HCT116 (cell line): ENCODE results near the gene PPP2R5C. TPM values are rescaled to one million over a fixed set of nuclear protein-coding genes. Genes with fewer than 3 reads are reported as not detected.

Experiments
- ATAC-seq: fragments of 200-7000 bp; cut with Tn5 transposase; 2 replicates; pipeline ENCODE4 v1.9.1; 2020; ENCODE audit warnings: mild to moderate bottlenecking, moderate library complexity
- BruUV-seq: library from RNA; stranded (reverse); fragments of 400-500 nt; replicated peaks from 2 replicates; lab custom pipeline; 2021; lab: Mats Ljungman, UMichigan
- CTCF ChIA-PET: fragments of 300-600 bp; sonication (Branson Sonifier 250); formaldehyde crosslinking; loops from one replicate; lab custom pipeline; 2021; ENCODE audit warnings: antibody characterized with exemption; lab: Charles Lee
- POLR2A ChIA-PET: fragments of 300-600, 350-600 bp; sonication (Branson Sonifier 250); formaldehyde crosslinking; loops from one replicate; lab custom pipeline; 2021; ENCODE audit warnings: antibody characterized with exemption; lab: Charles Lee
- RAD21 ChIA-PET, 2 experiments: fragments of 300-600 bp; sonication (Branson Sonifier 250); formaldehyde crosslinking; loops; one replicate each; lab custom pipeline; 2023; ENCODE audit warnings: low total read pairs in 2 of 2; ENCODE audit not compliant: uncharacterized antibody in 2 of 2, unreplicated experiment in 2 of 2, low non-redundant PET in 1 of 2; lab: Charles Lee
- DNase-seq: peaks from one replicate; pipeline ENCODE4 v3.0.0-alpha.2; 2010; ENCODE audit warnings: low read depth, low spot score
- H2AFZ ChIP-seq: fragments of 200-600 bp; shearing (Covaris generic), sonication (generic); 2 replicates; pipeline ENCODE4 v1.6.1; 2017; ENCODE audit warnings: low read depth, mixed run types, mixed read lengths, antibody characterized with exemption, low read length; ENCODE audit not compliant: poor library complexity, severe bottlenecking
- H3K27ac ChIP-seq: 2 replicates; pipeline ENCODE4 v1.5.1; 2012; ENCODE audit warnings: low read depth, low read length
- H3K27me3 ChIP-seq: fragments of 200-600 bp; sonication (generic); 2 replicates; pipeline ENCODE4 v1.6.1; 2016; ENCODE audit warnings: mixed run types, low read length, mixed read lengths; ENCODE audit not compliant: insufficient read depth
- H3K36me3 ChIP-seq, 2 experiments: fragments of 200-500 bp in 1 of 2; fragments of 200-600 bp in 1 of 2; sonication (Bioruptor generic) in 1 of 2; sonication (generic) in 1 of 2; 2 replicates each; pipeline versions ENCODE4 v1.5.1 to v1.6.1; 2014 to 2016; ENCODE audit warnings: low read length in 2 of 2, inconsistent platforms in 1 of 2, mixed read lengths in 1 of 2, mixed run types in 1 of 2; ENCODE audit not compliant: insufficient read depth in 2 of 2, control insufficient read depth in 1 of 2
- H3K4me1 ChIP-seq, 2 experiments: fragments of 200-600 bp in 1 of 2; sonication (generic) in 1 of 2; 2 replicates each; pipeline versions ENCODE4 v1.5.1 to v1.6.1; 2012 to 2017; ENCODE audit warnings: low read length in 2 of 2, inconsistent platforms in 1 of 2, mild to moderate bottlenecking in 1 of 2, mixed read lengths in 1 of 2, mixed run types in 1 of 2, moderate library complexity in 1 of 2; ENCODE audit not compliant: insufficient read depth in 2 of 2, control insufficient read depth in 1 of 2
- H3K4me2 ChIP-seq: fragments of 200-600 bp; sonication (generic); 2 replicates; pipeline ENCODE4 v1.6.1; 2017; ENCODE audit warnings: mixed run types, low read length, mixed read lengths
- H3K4me3 ChIP-seq, 2 experiments: fragments of 200-600 bp in 1 of 2; sonication (generic) in 1 of 2; replicated peaks in 1 of 2; 2 replicates each; pipeline ENCODE4 v1.5.1; 2011 to 2016; ENCODE audit warnings: low read length in 2 of 2, control low read depth in 1 of 2, low read depth in 1 of 2, mild to moderate bottlenecking in 1 of 2, mixed read lengths in 1 of 2, mixed run types in 1 of 2
- H3K79me2 ChIP-seq: fragments of 200-600 bp; sonication (generic); 2 replicates; pipeline ENCODE4 v1.6.1; 2017; ENCODE audit warnings: mild to moderate bottlenecking, mixed run types, low read length, moderate library complexity, mixed read lengths; ENCODE audit not compliant: insufficient read depth
- H3K9ac ChIP-seq: fragments of 200-600 bp; sonication (generic); 2 replicates; pipeline ENCODE4 v1.6.1; 2016; ENCODE audit warnings: low read length, mixed read lengths
- H3K9me2 ChIP-seq: fragments of 200-600 bp; sonication (generic), shearing (Covaris generic); 2 replicates; pipeline ENCODE4 v1.6.1; 2017; ENCODE audit warnings: mixed run types, mild to moderate bottlenecking, moderate library complexity; ENCODE audit not compliant: insufficient read depth
- H3K9me3 ChIP-seq, 2 experiments: fragments of 200-500 bp in 1 of 2; fragments of 200-600 bp in 1 of 2; sonication (Bioruptor generic) in 1 of 2; sonication (generic) in 1 of 2; 2 replicates each; pipeline ENCODE4 v1.6.1; 2014 to 2017; ENCODE audit warnings: low read length in 2 of 2, mixed read lengths in 2 of 2, inconsistent platforms in 1 of 2, low read depth in 1 of 2, mild to moderate bottlenecking in 1 of 2, mixed run types in 1 of 2, moderate library complexity in 1 of 2; ENCODE audit not compliant: control insufficient read depth in 1 of 2, insufficient read depth in 1 of 2
- H4K20me1 ChIP-seq: fragments of 200-600 bp; sonication (generic), shearing (Covaris generic); 2 replicates; pipeline ENCODE4 v1.6.1; 2017; ENCODE audit warnings: mixed run types, mild to moderate bottlenecking, moderate library complexity; ENCODE audit not compliant: insufficient read depth
- CBX3 ChIP-seq: IDR thresholded peaks from 2 replicates; pipeline ENCODE4 v1.6.1; 2012; ENCODE audit warnings: low read depth
- CTCF ChIP-seq, 3 experiments: fragments of 200-600 bp in 1 of 3; sonication (generic) in 1 of 3; IDR thresholded peaks in 2 of 3; conservative IDR thresholded peaks in 1 of 3; 2 replicates each; pipeline ENCODE4 v1.5.1; 2012 to 2017; ENCODE audit warnings: low read depth in 2 of 3, low read length in 2 of 3, antibody characterized with exemption in 1 of 3, borderline replicate concordance in 1 of 3, control low read depth in 1 of 3, mild to moderate bottlenecking in 1 of 3, mixed read lengths in 1 of 3, mixed run types in 1 of 3, moderate library complexity in 1 of 3; ENCODE audit not compliant: insufficient read depth in 1 of 3
- ELF1 ChIP-seq: IDR thresholded peaks from 2 replicates; pipeline ENCODE4 v1.6.1; 2012; ENCODE audit warnings: low read depth, borderline replicate concordance
- EZH2 ChIP-seq: fragments of 200-600 bp; sonication (generic); IDR thresholded peaks from 2 replicates; pipeline ENCODE4 v1.6.1; 2017; ENCODE audit warnings: antibody characterized with exemption, mixed run types
- EZH2phosphoT487 ChIP-seq: fragments of 200-600 bp; IDR thresholded peaks from 2 replicates; pipeline ENCODE4 v1.6.1; 2018; ENCODE audit warnings: antibody characterized with exemption, borderline replicate concordance
- POLR2A ChIP-seq: IDR thresholded peaks from 2 replicates; pipeline ENCODE4 v1.7.0; 2011; ENCODE audit warnings: borderline replicate concordance; ENCODE audit not compliant: insufficient read depth, insufficient read length; ENCODE audit errors: extremely low read depth
- SIN3A ChIP-seq: IDR thresholded peaks from 2 replicates; pipeline ENCODE4 v1.6.1; 2012; ENCODE audit warnings: low read depth
- SP1 ChIP-seq: IDR thresholded peaks from 2 replicates; pipeline ENCODE4 v1.6.1; 2012; ENCODE audit warnings: low read depth
- TCF7L2 ChIP-seq: IDR thresholded peaks from 2 replicates; pipeline ENCODE4 v1.7.0; 2011; ENCODE audit warnings: borderline replicate concordance, inconsistent platforms; ENCODE audit not compliant: insufficient read depth, insufficient read length; ENCODE audit errors: extremely low read depth
- ZBTB33 ChIP-seq: IDR thresholded peaks from 2 replicates; pipeline ENCODE4 v1.6.1; 2011; ENCODE audit warnings: mild to moderate bottlenecking, low read length, moderate library complexity; ENCODE audit not compliant: insufficient replicate concordance; ENCODE audit errors: extremely low read depth
- ZFX ChIP-seq: fragments of 450-650 bp; IDR thresholded peaks from 2 replicates; pipeline ENCODE4 v1.6.1; 2017
- intact Hi-C: fragments of 100-400 bp; cut with micrococcal nuclease; formaldehyde crosslinking; loops from 2 replicates; pipeline ENCODE4 v1.10.0; 2022
- total RNA-seq: library from RNA; stranded (reverse); gene quantifications from one replicate; pipeline ENCODE4 v1.2.1, GENCODE V29; 2021; ENCODE audit not compliant: unreplicated experiment

PPP2R5C gene
- total RNA-seq, 1 experiment from 2014 or later = 117 TPM

GRCh38 chr14:101954501-101954900 is 193.0 kb downstream of the PPP2R5C start:
- RAD21 ChIA-PET = no interaction called here
- Histone ChIP-seq H3K4me2 (no peak overlapping the region), H3K36me3 (no peaks in the 10 kb centered on the region), H3K4me3 (no peak overlapping the region), H3K9me2 (no peaks in the 10 kb centered on the region), H3K9ac (no peak overlapping the region), H3K9me3 (no peaks in the 10 kb centered on the region), H3K79me2 (peaks cover under 1% of the 10 kb centered on the region; the same call in 1 of the 2 replicates), H2AFZ (no peak overlapping the region), H3K27ac (no peak overlapping the region), H3K27me3 (no peaks in the 10 kb centered on the region), H4K20me1 (no peaks in the 10 kb centered on the region), H3K4me1 (peaks cover under 1% of the 10 kb centered on the region in 2 experiments; a peak in 2 of 4 replicates)
- DNase-seq (no peak), ATAC-seq (no peak)
- no TSS peak for BruUV-seq
- CTCF ChIA-PET = interaction anchor here (1.2 kb wide), 1 partner anchor 247 kb away, joined by 8 read pairs; no protein-coding TSS in a partner anchor
- TF ChIP-seq CBX3 = no peak
- no peak for TF ChIP-seq EZH2phosphoT487
- no peak for TF ChIP-seq EZH2
- TF ChIP-seq ELF1 = no peak
- TF ChIP-seq SIN3A = no peak
- no peak for TF ChIP-seq POLR2A
- TF ChIP-seq ZBTB33 = no peak
- TF ChIP-seq SP1 = no peak
- no peak for TF ChIP-seq CTCF (IDR thresholded peaks at IDR 0.05 in 2 of 3, conservative IDR thresholded peaks at IDR 0.05 in 1 of 3; ENCODE audit: borderline replicate concordance in 1 of 3, insufficient read depth in 1 of 3, low read depth in 2 of 3, low read length in 2 of 3)
- TF ChIP-seq ZFX = no peak
- TF ChIP-seq TCF7L2 = no peak
- POLR2A ChIA-PET = no interaction called here
- intact Hi-C loops = no loop called here
